H1 (cell line): ENCODE data around the gene LARP4B.

Source experiments
- EZH2 ChIP-seq: fragments of 200-600 bp; sonication (generic); IDR thresholded peaks from 2 replicates; pipeline ENCODE4 v1.7.1; 2012; ENCODE audit warnings: low read depth, mild to moderate bottlenecking, moderate library complexity, low read length, inconsistent platforms; ENCODE audit not compliant: severe bottlenecking
- FOSL1 ChIP-seq: IDR thresholded peaks from 2 replicates; pipeline ENCODE4 v1.6.1; 2011; ENCODE audit warnings: mild to moderate bottlenecking, low read depth, low read length, moderate library complexity; ENCODE audit not compliant: insufficient read depth
- JUND ChIP-seq: IDR thresholded peaks from 2 replicates; pipeline ENCODE4 v1.6.1; 2011; ENCODE audit warnings: mild to moderate bottlenecking, improper control_type of control experiment, low read length
- POLR2A ChIP-seq, 2 experiments: IDR thresholded peaks; 1 replicate in 1 of 2; 2 replicates in 1 of 2; pipeline ENCODE4 v1.6.1; 2011; ENCODE audit warnings: low read depth in 2 of 2, low read length in 2 of 2, mild to moderate bottlenecking in 2 of 2; ENCODE audit errors: control extremely low read depth in 1 of 2
- SIN3A ChIP-seq, 2 experiments: IDR thresholded peaks in 1 of 2; conservative IDR thresholded peaks in 1 of 2; 2 replicates each; pipeline ENCODE4 v1.6.1; 2011 to 2012; ENCODE audit warnings: low read length in 2 of 2, improper control_type of control experiment in 1 of 2, low read depth in 1 of 2, mild to moderate bottlenecking in 1 of 2
- TBP ChIP-seq: IDR thresholded peaks from 2 replicates; pipeline ENCODE4 v1.6.1; 2011; ENCODE audit warnings: low read depth, low read length, improper control_type of control experiment
- TF ChIP-seq, protein P1 (sequence below), 3 experiments: IDR thresholded peaks; 1 replicate in 2 of 3; 2 replicates in 1 of 3; pipeline versions ENCODE4 v1.5.1 to v1.6.1; 2011; ENCODE audit warnings: low read length in 3 of 3, mild to moderate bottlenecking in 3 of 3, inconsistent platforms in 2 of 3, low read depth in 1 of 3, moderate library complexity in 1 of 3; ENCODE audit not compliant: insufficient read depth in 1 of 3; ENCODE audit errors: control extremely low read depth in 1 of 3
- TF ChIP-seq, protein P2 (sequence below): IDR thresholded peaks from 2 replicates; pipeline ENCODE4 v1.6.1; 2012; ENCODE audit warnings: inconsistent platforms
- TF ChIP-seq, protein P3 (sequence below): IDR thresholded peaks from 2 replicates; pipeline ENCODE4 v1.6.1; 2011; ENCODE audit warnings: low read depth, mild to moderate bottlenecking, low read length; ENCODE audit not compliant: insufficient read depth

DNA sequence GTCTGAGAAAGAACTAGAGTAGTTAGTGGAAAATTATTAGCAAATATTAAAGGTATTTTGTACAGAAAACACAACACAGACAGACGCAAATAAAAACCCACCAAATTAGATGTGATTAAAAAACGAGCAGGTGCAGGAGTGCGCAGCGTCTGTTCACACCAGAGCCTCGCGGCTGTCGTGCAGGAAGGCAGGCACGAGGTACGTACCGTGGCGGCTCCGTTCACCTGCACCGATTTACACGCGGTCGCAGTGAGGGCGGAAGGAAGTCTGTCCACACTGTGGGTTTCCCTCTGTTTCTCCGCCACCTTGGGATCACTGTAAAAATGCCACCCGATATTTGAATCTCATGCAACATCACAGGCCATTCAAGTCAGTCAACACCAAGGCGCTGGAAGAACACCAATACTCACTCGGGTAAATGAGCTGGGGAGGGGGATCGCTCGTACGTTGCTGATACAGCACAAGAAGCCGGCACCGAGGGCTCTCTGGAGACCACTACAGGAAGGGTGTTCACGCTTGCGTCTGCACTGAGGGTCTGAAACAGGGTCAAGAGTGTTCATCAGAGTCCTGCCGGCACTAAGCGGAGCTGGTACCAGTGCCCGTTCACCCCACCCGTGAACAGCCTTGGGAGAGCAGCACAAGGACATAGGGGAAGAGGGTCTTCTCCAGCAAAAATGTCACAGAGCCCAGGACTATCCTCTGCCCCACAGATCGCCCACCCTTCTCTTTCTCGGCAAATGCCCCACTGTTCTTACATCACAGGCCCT lies 116.8 kb downstream of the LARP4B start:
- TF ChIP-seq SIN3A (conservative IDR thresholded peaks at IDR 0.05 in 1 of 2, IDR thresholded peaks at IDR 0.05 in 1 of 2; ENCODE audit: low read depth in 1 of 2, low read length in 2 of 2) (no peak), EZH2 (no peak), POLR2A (IDR thresholded peaks at IDR 0.05; ENCODE audit: control extremely low read depth in 1 of 2, low read depth in 2 of 2, low read length in 2 of 2) (no peak), TBP (no peak), FOSL1 (no peak), JUND (no peak)
- TF ChIP-seq, protein P1, sequence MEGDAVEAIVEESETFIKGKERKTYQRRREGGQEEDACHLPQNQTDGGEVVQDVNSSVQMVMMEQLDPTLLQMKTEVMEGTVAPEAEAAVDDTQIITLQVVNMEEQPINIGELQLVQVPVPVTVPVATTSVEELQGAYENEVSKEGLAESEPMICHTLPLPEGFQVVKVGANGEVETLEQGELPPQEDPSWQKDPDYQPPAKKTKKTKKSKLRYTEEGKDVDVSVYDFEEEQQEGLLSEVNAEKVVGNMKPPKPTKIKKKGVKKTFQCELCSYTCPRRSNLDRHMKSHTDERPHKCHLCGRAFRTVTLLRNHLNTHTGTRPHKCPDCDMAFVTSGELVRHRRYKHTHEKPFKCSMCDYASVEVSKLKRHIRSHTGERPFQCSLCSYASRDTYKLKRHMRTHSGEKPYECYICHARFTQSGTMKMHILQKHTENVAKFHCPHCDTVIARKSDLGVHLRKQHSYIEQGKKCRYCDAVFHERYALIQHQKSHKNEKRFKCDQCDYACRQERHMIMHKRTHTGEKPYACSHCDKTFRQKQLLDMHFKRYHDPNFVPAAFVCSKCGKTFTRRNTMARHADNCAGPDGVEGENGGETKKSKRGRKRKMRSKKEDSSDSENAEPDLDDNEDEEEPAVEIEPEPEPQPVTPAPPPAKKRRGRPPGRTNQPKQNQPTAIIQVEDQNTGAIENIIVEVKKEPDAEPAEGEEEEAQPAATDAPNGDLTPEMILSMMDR (IDR thresholded peaks at IDR 0.05; ENCODE audit: control extremely low read depth in 1 of 3, insufficient read depth in 1 of 3, low read depth in 1 of 3, low read length in 3 of 3): no peak
- TF ChIP-seq, protein P2, sequence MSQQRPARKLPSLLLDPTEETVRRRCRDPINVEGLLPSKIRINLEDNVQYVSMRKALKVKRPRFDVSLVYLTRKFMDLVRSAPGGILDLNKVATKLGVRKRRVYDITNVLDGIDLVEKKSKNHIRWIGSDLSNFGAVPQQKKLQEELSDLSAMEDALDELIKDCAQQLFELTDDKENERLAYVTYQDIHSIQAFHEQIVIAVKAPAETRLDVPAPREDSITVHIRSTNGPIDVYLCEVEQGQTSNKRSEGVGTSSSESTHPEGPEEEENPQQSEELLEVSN: no peak
- TF ChIP-seq, protein P3, sequence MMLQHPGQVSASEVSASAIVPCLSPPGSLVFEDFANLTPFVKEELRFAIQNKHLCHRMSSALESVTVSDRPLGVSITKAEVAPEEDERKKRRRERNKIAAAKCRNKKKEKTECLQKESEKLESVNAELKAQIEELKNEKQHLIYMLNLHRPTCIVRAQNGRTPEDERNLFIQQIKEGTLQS: no peak
